Activated CD4-positive, alpha-beta memory T cell treated with anti-CD3 and anti-CD28 coated beads for 36 hours (primary cell): Measurements from ENCODE around the gene SLC25A40. TPM values are rescaled to one million over a fixed set of nuclear protein-coding genes. Genes with fewer than 3 reads are reported as not detected.
"Not testable (repeated sequence)": the region's sequence is repeated elsewhere in the genome, so short reads cannot be mapped to it uniquely, and the experiment has no call there.

Experiments used
- CTCF ChIA-PET: fragments of 350-600 bp; sonication (Branson Sonifier 250); formaldehyde crosslinking; loops from one replicate; lab custom pipeline; 2021; ENCODE audit warnings: antibody characterized with exemption, inconsistent platforms; lab: Charles Lee
- POLR2A ChIA-PET: fragments of 350-600 bp; sonication (Branson Sonifier 250); formaldehyde crosslinking; loops from one replicate; lab custom pipeline; 2021; ENCODE audit warnings: antibody characterized with exemption; lab: Charles Lee
- DNase-seq: peaks from one replicate; pipeline ENCODE4 v3.0.0-alpha.2; 2020
- H3K27ac Mint-ChIP-seq: one replicate; pipeline ENCODE4 v1.8.0; 2021; ENCODE audit warnings: mixed read lengths
- H3K27me3 Mint-ChIP-seq: one replicate; pipeline ENCODE4 v1.8.0; 2021; ENCODE audit warnings: mixed read lengths
- H3K36me3 Mint-ChIP-seq: one replicate; pipeline ENCODE4 v1.8.0; 2021; ENCODE audit warnings: mixed read lengths
- H3K4me1 Mint-ChIP-seq: one replicate; pipeline ENCODE4 v1.8.0; 2021; ENCODE audit warnings: low read depth, mixed read lengths
- H3K4me3 Mint-ChIP-seq: one replicate; pipeline ENCODE4 v1.8.0; 2021; ENCODE audit warnings: mild to moderate bottlenecking, mixed read lengths
- H3K9me3 Mint-ChIP-seq: one replicate; pipeline ENCODE4 v1.8.0; 2021; ENCODE audit warnings: mixed read lengths
- intact Hi-C: fragments of 100-400 bp; cut with micrococcal nuclease; formaldehyde crosslinking; loops from one replicate; pipeline ENCODE4 v1.15.1; 2023
- total RNA-seq, 2 experiments: library from RNA; stranded (reverse); gene quantifications; one replicate each; pipeline ENCODE4 v1.2.3, GENCODE V29; 2021

The SLC25A40 gene
- total RNA-seq, 2 experiments from 2014 or later: 47.9 to 54.9 TPM

DNA sequence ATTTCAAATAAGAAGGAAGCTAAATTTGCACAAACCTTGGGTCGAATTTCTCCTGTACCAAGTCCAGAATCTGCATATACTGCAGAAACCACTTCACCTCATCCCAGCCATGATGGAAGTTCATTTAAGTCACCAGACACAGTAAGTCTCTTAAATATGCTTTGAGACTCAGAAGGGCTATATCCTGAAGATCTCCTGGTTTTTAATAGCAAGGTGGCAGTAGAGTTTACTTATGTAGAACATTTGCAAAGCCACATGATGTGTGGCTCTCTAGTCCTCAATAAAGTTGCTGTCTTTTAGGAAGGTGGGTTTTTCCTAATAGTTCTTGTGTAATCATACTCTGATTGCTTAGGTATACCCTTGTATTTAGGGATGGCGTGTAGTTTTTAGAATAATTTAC lies 8.9 kb upstream of the SLC25A40 start:
- no peaks in the 10 kb centered on the region for H3K27me3 Mint-ChIP-seq
- POLR2A ChIA-PET: no interaction called here
- no peaks in the 10 kb centered on the region for H3K9me3 Mint-ChIP-seq
- H3K4me3 Mint-ChIP-seq: no peak overlapping the region
- DNase-seq: no peak
- H3K27ac Mint-ChIP-seq: no peak overlapping the region
- peaks cover 14% of the 10 kb centered on the region for H3K4me1 Mint-ChIP-seq
- peaks cover 47% of the 10 kb centered on the region for H3K36me3 Mint-ChIP-seq
- intact Hi-C loops: loop anchor here (10.0 kb wide), 1 partner anchor 230 kb away; no protein-coding TSS in a partner anchor
- CTCF ChIA-PET: interaction anchor here (1.0 to 4.0 kb wide), 4 partner anchors 9 to 469 kb away, joined by 3 to 35 read pairs (median 3); partner anchors contain the start of genes DBF4 and SLC25A40

GRCh38 chr7:87882151-87882937 lies 6.2 kb upstream of the SLC25A40 start:
- H3K27ac Mint-ChIP-seq: no peak overlapping the region
- no peak for DNase-seq
- no peaks in the 10 kb centered on the region for H3K27me3 Mint-ChIP-seq
- H3K4me3 Mint-ChIP-seq: no peak overlapping the region
- ChIA-PET POLR2A (no interaction called here), CTCF (interaction anchor here (0.9 kb wide), 1 partner anchor 85 kb away, joined by 3 read pairs; no protein-coding TSS in a partner anchor)
- H3K9me3 Mint-ChIP-seq: no peaks in the 10 kb centered on the region
- peaks cover 43% of the 10 kb centered on the region for H3K36me3 Mint-ChIP-seq
- peaks cover 25% of the 10 kb centered on the region for H3K4me1 Mint-ChIP-seq
- intact Hi-C loops: loop anchor here (10.0 kb wide), 1 partner anchor 232 kb away; no protein-coding TSS in a partner anchor

DNA sequence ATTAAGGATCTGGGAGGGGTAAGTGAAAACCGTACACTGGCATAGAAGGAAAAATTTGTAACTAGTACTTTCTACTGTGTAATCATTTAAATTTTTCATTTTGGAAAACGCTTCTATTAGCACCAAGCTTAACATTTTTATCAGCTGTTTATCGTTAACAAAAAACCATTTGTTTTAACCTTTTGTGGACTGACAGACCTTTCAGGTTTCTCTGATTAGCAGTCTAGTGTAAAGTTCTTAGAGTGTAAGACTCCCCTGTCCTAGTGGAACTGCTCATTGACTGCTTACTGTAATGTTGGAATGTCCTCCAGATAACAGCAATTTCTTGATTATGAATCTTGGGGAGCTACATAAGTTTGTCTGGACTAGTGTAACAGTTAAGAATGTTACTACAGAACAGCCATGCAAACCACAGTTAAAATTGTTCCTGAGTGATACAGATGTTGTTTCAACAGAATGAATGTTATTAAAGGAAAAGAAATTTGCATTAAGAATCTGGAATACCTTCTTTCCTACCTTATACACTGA lies 2.1 kb upstream of the SLC25A40 start:
- Mint-ChIP-seq H3K9me3 (no peaks in the 10 kb centered on the region), H3K27me3 (no peaks in the 10 kb centered on the region), H3K36me3 (peaks cover 37% of the 10 kb centered on the region), H3K27ac (no peak overlapping the region), H3K4me3 (peak overlapping the region; percentile 77), H3K4me1 (peaks cover 41% of the 10 kb centered on the region)
- ChIA-PET CTCF (interaction anchor here (0.5 to 0.7 kb wide), 2 partner anchors 9 to 520 kb away, joined by 3 read pairs; no protein-coding TSS in a partner anchor), POLR2A (no interaction called here)
- no peak for DNase-seq
- intact Hi-C loops: loop anchor here (5.0 kb wide), 1 partner anchor 726 kb away; the partner anchor contains the start of gene DMTF1

DNA sequence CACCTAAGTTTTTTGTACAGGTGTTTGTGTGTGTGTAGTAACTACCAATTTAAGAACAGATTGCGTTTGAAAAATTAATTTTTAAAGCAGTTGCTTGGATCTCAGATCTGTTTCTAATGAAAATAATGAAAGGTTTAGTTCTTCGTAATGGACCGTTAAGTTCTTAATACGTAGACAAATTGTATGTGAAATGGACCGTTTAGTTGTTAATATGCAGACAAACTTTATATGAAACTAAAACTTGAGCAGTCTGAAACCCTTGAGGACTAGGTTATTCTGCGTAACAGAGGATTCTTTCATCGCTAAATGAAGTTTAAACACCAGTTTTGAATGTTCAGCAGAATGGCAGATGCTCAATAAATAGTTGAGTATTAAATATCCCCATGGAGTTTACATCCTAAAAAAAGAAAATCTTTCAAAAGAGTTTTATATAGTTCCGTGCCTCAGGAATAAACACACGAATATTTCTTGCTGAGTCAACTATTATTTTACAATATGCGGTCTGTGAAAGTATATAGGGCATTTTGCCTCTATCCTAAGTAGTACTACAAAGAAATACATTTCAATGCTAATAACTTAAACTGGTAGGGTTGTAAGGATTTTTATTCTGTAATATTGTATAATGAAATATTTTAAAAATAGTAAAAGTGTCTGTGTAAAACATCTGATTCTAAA lies 1.3 kb upstream of the SLC25A40 start:
- Mint-ChIP-seq H3K36me3 (peaks cover 42% of the 10 kb centered on the region), H3K9me3 (peaks cover 5% of the 10 kb centered on the region), H3K27ac (peak overlapping the region; percentile 93), H3K27me3 (no peaks in the 10 kb centered on the region), H3K4me1 (peaks cover 45% of the 10 kb centered on the region), H3K4me3 (peak overlapping the region; percentile 77)
- intact Hi-C loops: loop anchor here (2.0 to 5.0 kb wide), 4 partner anchors 341 to 725 kb away; partner anchors contain the start of genes CROT and DMTF1
- POLR2A ChIA-PET: interaction anchor here (1.3 kb wide), 3 partner anchors 20 to 335 kb away, joined by 3 to 5 read pairs (median 4); partner anchors contain the start of gene ADAM22
- CTCF ChIA-PET: no interaction called here
- DNase-seq: no peak

GRCh38 chr7:87876869-87877234 lies 692 bp upstream of the SLC25A40 start:
- Mint-ChIP-seq H3K9me3 (peaks cover 10% of the 10 kb centered on the region), H3K36me3 (peaks cover 42% of the 10 kb centered on the region), H3K27me3 (no peaks in the 10 kb centered on the region), H3K27ac (peak overlapping the region; percentile 93), H3K4me1 (peaks cover 47% of the 10 kb centered on the region), H3K4me3 (peak overlapping the region; percentile 77)
- CTCF ChIA-PET: interaction anchor here (0.9 kb wide), 1 partner anchor 8 kb away, joined by 3 read pairs; no protein-coding TSS in a partner anchor
- peak; percentile 64 for DNase-seq
- POLR2A ChIA-PET: interaction anchor here (1.3 kb wide), 3 partner anchors 19 to 335 kb away, joined by 3 to 5 read pairs (median 4); partner anchors contain the start of gene ADAM22
- intact Hi-C loops: loop anchor here (1.0 to 5.0 kb wide), 7 partner anchors 57 to 725 kb away; partner anchors contain the start of genes ABCB1, ADAM22, CROT and DMTF1

DNA sequence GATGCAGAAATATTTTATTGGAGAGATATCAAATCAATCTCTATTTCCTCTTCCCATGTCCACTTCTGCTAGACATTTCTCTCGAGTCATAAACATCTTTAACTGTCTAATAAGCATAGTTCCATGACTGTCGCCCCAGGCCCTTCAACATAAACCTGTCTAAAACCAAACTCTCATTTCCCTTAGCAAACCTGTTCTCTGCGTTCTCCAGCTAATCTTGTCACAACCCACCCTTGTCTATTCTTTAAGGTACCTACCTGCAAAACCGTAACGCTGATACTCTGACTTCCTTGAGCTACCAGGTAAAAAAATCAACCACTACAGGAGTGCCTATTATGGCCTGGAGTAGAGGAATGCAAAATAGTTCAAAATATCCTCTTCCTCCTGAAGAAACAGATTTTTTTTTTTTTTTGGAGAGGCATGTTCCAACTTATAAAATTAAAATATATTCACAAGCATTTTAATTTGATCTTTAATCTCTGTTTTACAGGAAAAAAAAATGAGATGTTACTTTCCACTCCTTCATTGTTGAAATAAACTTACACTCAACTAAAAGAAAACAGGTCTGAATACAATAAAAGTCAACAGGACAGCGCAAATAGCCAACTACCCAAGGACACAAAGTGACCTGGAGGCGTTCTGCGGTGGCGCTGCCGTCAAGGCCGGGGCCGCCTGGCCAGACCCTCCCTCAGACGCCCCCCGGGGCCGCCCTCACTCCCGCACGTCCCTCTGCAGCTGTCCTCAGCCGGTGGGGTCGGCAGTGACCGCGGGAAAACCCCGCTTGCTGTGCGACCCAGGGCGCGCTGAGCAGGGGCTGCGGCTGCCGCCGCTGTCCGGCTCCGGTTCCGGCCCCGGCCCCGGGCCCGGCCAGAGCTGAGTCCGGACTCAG lies 765 bp downstream of the SLC25A40 start:
- Mint-ChIP-seq H3K4me1 (peaks cover 38% of the 10 kb centered on the region), H3K27me3 (no peaks in the 10 kb centered on the region)
- POLR2A ChIA-PET: interaction anchor here (0.7 kb wide), 1 partner anchor 336 kb away, joined by 3 read pairs; no protein-coding TSS in a partner anchor

DNA sequence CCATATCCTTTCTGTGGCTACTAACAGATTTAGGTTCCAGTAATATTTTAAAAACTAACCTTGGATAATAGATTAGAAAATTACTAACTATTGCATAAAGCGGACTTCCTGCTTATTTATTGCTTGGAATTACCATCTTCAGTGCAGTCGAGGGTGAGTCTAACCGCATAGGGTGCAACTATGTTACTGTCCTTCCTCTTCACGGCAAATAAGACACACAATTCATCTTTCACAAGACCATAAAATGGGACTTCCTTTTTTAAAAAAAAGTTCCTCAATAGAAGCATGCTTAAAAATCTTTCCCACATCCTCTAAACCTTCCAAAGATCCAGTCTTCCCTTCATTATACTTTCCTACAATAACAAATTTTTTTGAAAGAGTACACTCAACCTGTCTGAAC lies 2.1 kb downstream of the SLC25A40 start:
- Mint-ChIP-seq H3K4me3 (peak overlapping the region; percentile 77), H3K9me3 (peaks cover 23% of the 10 kb centered on the region), H3K27me3 (no peaks in the 10 kb centered on the region), H3K36me3 (peaks cover 49% of the 10 kb centered on the region), H3K27ac (no peak overlapping the region), H3K4me1 (peaks cover 32% of the 10 kb centered on the region)
- POLR2A ChIA-PET: interaction anchor here (0.6 kb wide), 1 partner anchor 9 kb away, joined by 3 read pairs; no protein-coding TSS in a partner anchor
- CTCF ChIA-PET: no interaction called here
- intact Hi-C loops: loop anchor here (2.0 kb wide), 1 partner anchor 15 kb away; no protein-coding TSS in a partner anchor
- no peak for DNase-seq

More for the DNA sequence above, 765 bp downstream of the SLC25A40 start:
- DNase-seq: peak; percentile 12
- peak overlapping the region; percentile 93 for H3K27ac Mint-ChIP-seq
- H3K9me3 Mint-ChIP-seq: peaks cover 22% of the 10 kb centered on the region
- intact Hi-C loops: loop anchor here (1.0 to 5.0 kb wide), 8 partner anchors 17 to 723 kb away; partner anchors contain the start of genes ABCB1, ADAM22, CROT and DMTF1
- peak overlapping the region; percentile 77 for H3K4me3 Mint-ChIP-seq
- CTCF ChIA-PET: interaction anchor here (0.9 kb wide), 1 partner anchor 10 kb away, joined by 3 read pairs; no protein-coding TSS in a partner anchor
- peaks cover 48% of the 10 kb centered on the region for H3K36me3 Mint-ChIP-seq

- H3K27ac Mint-ChIP-seq, CTCF ChIA-PET, POLR2A ChIA-PET, H3K4me3 Mint-ChIP-seq, DNase-seq, intact Hi-C loops, H3K27me3 Mint-ChIP-seq: not testable (repeated sequence)
- Mint-ChIP-seq H3K4me1 (peaks cover 31% of the 10 kb centered on the region), H3K9me3 (peaks cover 26% of the 10 kb centered on the region), H3K36me3 (peaks cover 49% of the 10 kb centered on the region)
Measured at GRCh38 chr7:87873328-87873727, 2.8 kb downstream of the SLC25A40 start.

GRCh38 chr7:87872346-87872745 lies 3.8 kb downstream of the SLC25A40 start:
- H3K36me3 Mint-ChIP-seq: peaks cover 53% of the 10 kb centered on the region
- ChIA-PET POLR2A (no interaction called here), CTCF (no interaction called here)
- no peaks in the 10 kb centered on the region for H3K27me3 Mint-ChIP-seq
- intact Hi-C loops: no loop called here
- H3K27ac Mint-ChIP-seq: no peak overlapping the region
- DNase-seq: no peak
- peaks cover 35% of the 10 kb centered on the region for H3K9me3 Mint-ChIP-seq
- H3K4me3 Mint-ChIP-seq: no peak overlapping the region
- peaks cover 26% of the 10 kb centered on the region for H3K4me1 Mint-ChIP-seq

- CTCF ChIA-PET: interaction anchor here (0.9 kb wide), 1 partner anchor 9 kb away, joined by 3 read pairs; no protein-coding TSS in a partner anchor
- peaks cover 26% of the 10 kb centered on the region for H3K4me1 Mint-ChIP-seq
- POLR2A ChIA-PET: no interaction called here
- no peak overlapping the region for H3K27ac Mint-ChIP-seq
- no peak for DNase-seq
- peaks cover 49% of the 10 kb centered on the region for H3K9me3 Mint-ChIP-seq
- H3K4me3 Mint-ChIP-seq: no peak overlapping the region
- peaks cover 72% of the 10 kb centered on the region for H3K36me3 Mint-ChIP-seq
- intact Hi-C loops: no loop called here
- no peaks in the 10 kb centered on the region for H3K27me3 Mint-ChIP-seq
Measured at GRCh38 chr7:87870471-87870870, 5.7 kb downstream of the SLC25A40 start.
